ENCODE measurements around the gene DAPK1.

The DAPK1 gene

GRCh38 chr9:87651431-87651830 is 153.8 kb downstream of the DAPK1 start:
- DNase-seq: no peak

GRCh38 chr9:87653941-87654340 is 156.3 kb downstream of the DAPK1 start:
- no peak for DNase-seq

GRCh38 chr9:87655731-87656130 is 158.1 kb downstream of the DAPK1 start:
- no peak for DNase-seq

DNA sequence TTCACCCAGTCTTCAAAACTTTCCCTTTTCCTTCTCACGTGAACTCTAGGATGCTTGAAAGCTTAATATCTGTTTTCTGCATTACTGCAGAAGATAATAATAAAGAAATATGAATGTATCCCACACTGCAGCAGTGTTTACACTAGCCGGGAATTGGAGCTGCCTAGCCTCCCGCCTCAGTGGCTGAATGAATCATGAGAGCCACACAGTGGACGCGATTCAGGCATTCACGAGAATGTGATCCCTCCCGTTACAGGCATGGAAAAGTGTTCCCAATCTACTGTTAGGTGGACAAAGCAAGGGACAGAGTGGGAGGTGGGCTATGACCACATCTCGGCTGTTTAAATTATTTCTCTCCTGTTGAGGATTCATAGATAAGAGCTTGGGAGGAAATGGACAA is 158.8 kb downstream of the DAPK1 start:
- DNase-seq: no peak

DNA sequence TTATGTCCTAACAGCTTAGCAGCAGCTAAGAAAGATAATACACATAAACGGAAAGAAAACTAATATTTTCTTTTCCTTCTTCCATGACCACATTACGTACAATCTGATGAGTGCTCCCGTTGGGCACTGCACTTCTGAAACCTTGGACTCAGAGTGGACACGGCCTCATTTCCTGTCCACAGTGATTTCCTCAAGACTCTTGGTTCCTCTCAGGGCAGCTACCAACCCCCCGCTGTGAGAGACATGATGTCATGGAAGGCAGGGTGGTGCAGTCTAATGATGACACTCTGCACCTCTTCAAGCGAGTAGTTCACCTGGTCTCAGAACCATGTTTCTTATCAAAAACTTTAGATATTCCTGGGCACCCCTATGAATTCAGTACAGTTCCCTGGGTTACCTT is 159.5 kb downstream of the DAPK1 start:
- no peak for DNase-seq

DNA sequence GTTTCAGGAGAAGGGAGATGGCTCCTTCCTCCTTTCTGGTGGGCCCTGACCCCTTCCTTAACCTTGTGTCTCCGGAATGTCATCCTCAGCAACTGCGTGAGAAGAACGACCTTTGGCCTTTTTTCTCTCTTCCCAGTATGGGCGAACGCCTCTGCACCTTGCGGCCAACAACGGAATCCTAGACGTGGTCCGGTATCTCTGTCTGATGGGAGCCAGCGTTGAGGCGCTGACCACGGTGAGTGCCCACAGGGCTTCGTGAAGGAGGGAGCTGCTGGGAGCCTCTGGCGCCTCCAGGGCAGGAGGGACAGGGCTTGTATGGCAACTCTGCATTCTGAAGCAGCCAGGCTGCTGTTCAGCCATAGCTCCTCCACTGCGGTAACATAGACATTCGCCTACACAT is 160.2 kb downstream of the DAPK1 start:
- no peak for DNase-seq

DNA sequence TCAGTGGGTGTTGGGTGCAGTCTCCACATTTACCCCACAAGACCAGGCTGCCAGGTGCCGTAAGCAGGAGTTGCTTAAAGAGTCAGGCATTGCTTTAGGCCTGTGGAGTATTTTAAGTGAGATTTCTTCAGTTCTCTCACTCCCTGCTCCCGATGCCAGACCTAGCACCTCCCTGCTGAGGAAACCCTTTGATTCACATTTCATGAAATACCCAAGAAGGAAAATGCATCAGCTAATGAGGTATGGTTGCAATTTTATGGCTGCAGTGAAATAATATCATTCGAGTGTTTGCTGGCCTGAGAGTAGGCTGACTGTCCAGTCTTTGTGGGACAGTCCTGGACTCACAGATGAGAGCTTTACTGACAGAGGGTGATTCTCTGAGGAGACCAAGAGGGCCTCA is 160.8 kb downstream of the DAPK1 start:
- no peak for DNase-seq

- no peak for DNase-seq
Measured at GRCh38 chr9:87659534-87660419, 162.1 kb downstream of the DAPK1 start.

DNA sequence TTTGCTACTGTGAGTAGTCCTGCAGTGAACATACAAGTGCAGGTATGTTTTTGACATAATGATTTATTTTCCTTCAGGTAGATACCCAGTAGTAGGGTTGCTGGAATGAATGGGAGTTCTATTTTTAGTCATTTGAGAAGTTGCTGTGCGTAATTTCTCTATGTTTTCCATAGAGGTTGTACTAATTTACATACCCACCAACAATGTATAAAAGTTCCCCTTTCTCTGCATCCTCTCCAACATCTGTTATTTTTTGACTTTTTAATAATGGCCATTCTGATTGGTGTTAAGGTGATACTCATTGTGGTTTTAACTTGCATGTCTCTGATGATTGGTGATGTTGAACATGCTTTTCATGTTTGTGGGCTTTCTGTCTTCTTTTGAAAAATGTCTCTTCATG is 163.6 kb downstream of the DAPK1 start:
- DNase-seq: no peak

DNA sequence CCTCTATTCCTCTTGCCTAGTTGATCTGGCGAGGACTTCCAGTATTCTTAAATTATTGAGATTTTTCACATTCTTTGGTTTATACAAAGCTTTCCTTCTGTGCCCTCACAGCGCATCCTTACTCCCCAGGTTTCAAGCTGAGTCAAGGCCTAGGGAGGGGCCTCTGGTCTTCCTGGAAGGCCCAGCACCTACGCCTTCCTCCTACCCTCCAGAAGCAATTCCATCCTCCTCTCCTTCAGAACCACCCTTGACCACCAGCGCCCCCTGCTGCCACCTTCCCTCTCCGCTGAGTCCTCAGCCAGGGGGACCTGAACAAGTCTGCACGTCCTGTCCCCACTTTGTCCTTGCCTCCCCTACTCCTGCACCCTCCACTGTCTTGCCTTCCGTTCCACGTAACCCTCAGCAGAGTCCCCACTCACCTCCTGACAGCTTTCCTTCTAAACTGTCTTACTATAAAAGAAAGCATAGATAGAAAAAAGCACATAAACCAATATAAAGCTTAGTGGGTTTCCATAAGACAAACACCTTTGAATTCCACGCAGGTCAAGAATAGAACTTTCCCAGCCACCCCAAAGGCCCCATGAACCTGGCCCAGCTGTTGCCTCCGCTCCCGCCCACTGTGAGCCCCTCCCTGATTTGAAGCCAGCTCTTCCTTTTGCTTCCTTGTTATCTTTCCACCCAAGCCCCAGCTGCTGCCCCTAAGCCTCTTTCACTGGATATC is 165.3 kb downstream of the DAPK1 start:
- no peak for DNase-seq

GRCh38 chr9:87663556-87663955 is 165.9 kb downstream of the DAPK1 start:
- DNase-seq: no peak

GRCh38 chr9:87664153-87665060 is 166.7 kb downstream of the DAPK1 start:
- no peak for DNase-seq

DNA sequence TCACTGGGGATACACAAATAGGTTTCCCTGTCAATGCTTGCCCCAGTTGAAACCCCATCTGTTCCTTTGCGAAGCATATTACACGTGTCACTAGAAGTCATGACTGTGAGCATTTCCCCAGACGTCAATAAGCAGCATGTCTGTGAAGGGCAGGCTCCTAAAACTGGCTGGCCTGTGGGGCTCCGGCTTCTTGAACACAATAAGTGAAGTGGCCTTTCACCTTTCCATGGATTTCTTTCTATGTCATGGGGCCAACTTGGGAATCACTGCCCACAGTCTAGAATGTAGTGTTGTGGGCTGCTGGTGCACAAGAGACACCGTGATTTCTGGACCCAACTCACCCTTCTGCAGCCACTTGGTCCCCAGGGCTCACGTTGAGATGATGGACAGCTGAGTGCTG is 167.8 kb downstream of the DAPK1 start:
- DNase-seq: no peak

GRCh38 chr9:87667164-87667738 is 169.6 kb downstream of the DAPK1 start:
- DNase-seq: no peak

- no peak for DNase-seq
Measured at GRCh38 chr9:87668222-87668621, 170.6 kb downstream of the DAPK1 start.

DNA sequence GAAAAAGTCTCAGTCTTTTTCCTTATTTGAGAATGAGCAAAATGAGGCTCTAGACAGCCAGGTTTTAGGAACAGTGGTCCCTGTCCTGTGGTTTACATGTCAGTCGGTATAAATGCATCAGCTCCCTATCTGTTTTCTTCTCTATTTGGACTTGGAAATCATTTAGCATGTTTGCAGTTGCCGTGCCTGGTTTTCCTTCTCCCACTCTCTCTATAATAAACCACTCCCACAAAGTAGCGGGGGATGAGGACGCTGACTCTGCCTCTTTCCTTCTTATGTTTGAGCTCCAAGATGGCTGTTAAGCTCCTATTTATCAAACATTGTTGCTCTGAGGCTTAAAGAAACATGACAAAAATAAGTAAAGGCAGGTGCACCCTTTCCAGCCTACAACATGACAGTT is 171.1 kb downstream of the DAPK1 start:
- DNase-seq: no peak

DNA sequence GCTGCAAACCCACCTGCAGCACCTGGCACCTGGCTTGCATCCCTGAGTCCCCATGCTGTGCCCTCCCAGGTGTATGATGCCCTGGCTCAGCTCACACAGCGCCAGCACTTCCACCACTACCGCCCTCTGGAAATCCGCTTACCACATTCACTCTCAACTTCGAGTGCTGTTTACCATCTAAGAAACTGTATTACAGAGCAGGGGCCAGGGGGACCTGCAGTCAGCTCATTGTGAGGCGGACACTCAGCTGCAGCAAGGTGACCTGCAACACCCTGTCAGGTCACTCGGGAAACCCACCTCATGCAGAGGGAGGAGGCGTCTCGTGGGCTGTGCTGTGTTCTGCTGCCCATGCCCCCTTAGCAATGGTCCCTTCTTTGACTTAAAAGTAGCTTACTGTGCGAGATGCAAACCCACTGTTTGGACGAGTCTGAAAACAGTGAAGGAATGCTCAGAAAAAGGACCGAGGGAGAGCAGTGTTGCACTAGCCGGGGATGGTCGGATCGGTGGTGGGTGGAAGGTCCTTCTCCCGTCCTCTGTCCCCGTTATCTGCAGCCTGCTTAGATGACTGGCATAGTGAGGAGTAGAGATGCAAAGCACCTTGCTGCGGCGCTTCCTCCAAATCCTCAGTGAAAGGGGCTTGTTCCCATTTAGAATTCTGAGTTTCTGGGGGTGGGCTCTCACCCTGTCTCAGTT is 173.1 kb downstream of the DAPK1 start:
- DNase-seq: no peak

- no peak for DNase-seq
Measured at GRCh38 chr9:87671478-87671877, 173.8 kb downstream of the DAPK1 start.

DNA sequence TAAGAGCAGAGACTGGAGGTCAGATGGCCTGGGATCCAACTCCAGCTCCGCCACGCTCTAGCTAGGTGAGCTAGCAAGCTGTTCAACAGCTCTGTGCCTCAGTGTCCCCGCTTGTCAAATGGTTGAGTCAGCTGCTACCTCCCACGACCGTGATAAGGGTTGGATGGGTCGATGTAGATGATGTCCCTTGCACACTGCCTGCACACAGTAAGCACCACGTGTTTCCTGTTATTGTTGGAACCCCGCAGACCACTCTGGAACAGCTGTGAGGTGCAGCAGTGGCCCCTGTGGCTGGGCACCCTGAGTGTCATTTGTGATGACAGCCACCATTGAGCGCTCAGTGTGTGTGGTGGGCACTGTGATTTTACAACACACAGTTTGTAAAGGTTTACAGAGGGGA is 174.3 kb downstream of the DAPK1 start:
- no peak for DNase-seq

DNA sequence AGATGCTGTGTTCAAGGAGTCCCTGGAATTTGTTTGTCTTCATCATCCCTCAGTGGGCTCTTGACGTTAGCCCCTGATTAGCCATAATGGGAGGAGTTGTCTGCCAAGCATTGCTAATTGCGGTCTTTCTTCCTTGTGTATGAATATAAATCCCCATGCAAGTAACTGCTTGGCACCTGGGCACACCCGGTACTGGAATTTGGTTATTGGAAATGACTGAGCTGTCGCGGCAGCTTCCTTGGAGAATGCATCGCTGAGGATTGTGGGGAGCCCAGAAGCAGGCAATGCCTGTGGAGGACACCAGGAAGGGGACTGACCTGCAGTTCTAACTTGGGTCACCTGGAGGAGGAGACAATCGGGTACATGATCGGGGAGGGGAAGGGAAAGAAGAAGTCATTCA is 174.9 kb downstream of the DAPK1 start:
- DNase-seq: no peak

- DNase-seq: no peak
Measured at GRCh38 chr9:87673446-87674120, 175.9 kb downstream of the DAPK1 start.

All from NCI-H2107 (cell line).